HTR-8/SVneo (cell line): ENCODE results near the gene CTNND1.
"Not testable (repeated sequence)": the region's sequence is repeated elsewhere in the genome, so short reads cannot be mapped to it uniquely, and the experiment has no call there.

Source experiments
- DNase-seq: peaks from one replicate; pipeline ENCODE4 v3.0.0; 2011; ENCODE audit warnings: low spot score, mixed read lengths; ENCODE audit not compliant: insufficient read length
- FAIRE-seq: peaks from 2 replicates; lab custom pipeline; 2011; peaks lifted over from hg19 to GRCh38; lab: Jason Lieb, UNC

Gene CTNND1

DNA sequence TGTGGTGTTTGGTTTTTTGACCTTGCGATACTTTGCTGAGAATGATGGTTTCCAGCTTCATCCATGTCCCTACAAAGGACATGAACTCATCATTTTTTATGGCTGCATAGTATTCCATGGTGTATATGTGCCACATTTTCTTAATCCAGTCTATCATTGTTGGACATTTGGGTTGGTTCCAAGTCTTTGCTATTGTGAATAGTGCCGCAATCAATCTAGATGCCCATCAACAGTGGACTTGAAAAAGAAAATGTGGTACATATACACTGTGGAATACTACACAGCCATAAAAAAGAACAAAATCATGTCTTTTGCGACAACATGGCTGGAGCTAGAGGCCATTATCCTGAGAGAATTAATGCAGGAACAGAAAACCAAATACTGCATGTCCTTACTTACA is 77.0 kb downstream of the CTNND1 start:
- DNase-seq, FAIRE-seq: not testable (repeated sequence)

GRCh38 chr11:57842873-57843272 is 81.3 kb downstream of the CTNND1 start:
- DNase-seq (no peak), FAIRE-seq (no peak)

GRCh38 chr11:57867966-57868365 is 106.4 kb downstream of the CTNND1 start:
- DNase-seq = no peak
- no peak for FAIRE-seq

DNA sequence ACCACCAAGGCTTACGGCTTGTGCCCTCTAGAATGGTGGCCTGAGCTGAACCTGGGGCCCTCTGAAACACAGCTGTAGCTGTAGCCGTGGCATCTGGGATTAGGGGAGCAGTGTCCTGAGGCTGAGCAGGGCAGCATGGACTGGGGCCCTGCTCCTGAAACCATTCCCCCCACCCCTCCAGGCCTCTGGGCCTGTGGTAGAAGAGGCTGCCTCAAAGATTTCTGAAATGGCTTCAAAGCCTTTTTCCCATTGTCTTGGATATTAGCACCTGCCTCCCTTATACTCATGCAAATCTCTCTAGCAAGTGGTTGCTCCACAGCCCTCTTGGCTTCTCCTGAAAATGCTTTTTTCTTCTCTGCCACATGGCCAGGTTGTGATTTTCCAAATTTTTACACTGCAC is 106.9 kb downstream of the CTNND1 start:
- no peak for FAIRE-seq
- no peak for DNase-seq
